Neural progenitor cell (in vitro differentiated cells): ENCODE data around the gene MAD2L1BP. TPM values are rescaled to one million over a fixed set of nuclear protein-coding genes. Genes with fewer than 3 reads are reported as not detected.

Experiments used
- DNase-seq: peaks from one replicate; pipeline ENCODE4 v3.0.0-alpha.2; 2016; ENCODE audit warnings: low spot score
- H2AFZ ChIP-seq: fragments of 200-600 bp; sonication (generic); replicated peaks from 2 replicates; pipeline ENCODE4 v1.6.1; 2016; ENCODE audit warnings: antibody characterized with exemption
- H3F3A ChIP-seq: fragments of 200-600 bp; sonication (generic); 2 replicates; pipeline ENCODE4 v1.6.1; 2016; ENCODE audit warnings: antibody characterized with exemption, low read depth
- H3K27ac ChIP-seq: fragments of 200-600 bp; sonication (generic); 2 replicates; pipeline ENCODE4 v1.5.1; 2016; ENCODE audit warnings: mild to moderate bottlenecking
- H3K27me3 ChIP-seq: fragments of 200-600 bp; sonication (generic); 2 replicates; pipeline ENCODE4 v1.6.1; 2016; ENCODE audit warnings: mild to moderate bottlenecking, moderate library complexity
- H3K36me3 ChIP-seq: fragments of 200-600 bp; sonication (generic); 2 replicates; pipeline ENCODE4 v1.5.1; 2016
- H3K4me1 ChIP-seq: fragments of 200-600 bp; sonication (generic); 2 replicates; pipeline ENCODE4 v1.6.1; 2016; ENCODE audit warnings: mixed run types
- H3K4me2 ChIP-seq: fragments of 200-600 bp; sonication (generic); 2 replicates; pipeline ENCODE4 v1.6.1; 2016
- H3K4me3 ChIP-seq: fragments of 200-600 bp; sonication (generic); 2 replicates; pipeline ENCODE4 v1.5.1; 2016
- H3K79me2 ChIP-seq: fragments of 200-600 bp; sonication (generic); 2 replicates; pipeline ENCODE4 v1.6.1; 2016; ENCODE audit warnings: low read depth
- H3K9ac ChIP-seq: fragments of 200-600 bp; sonication (generic); 2 replicates; pipeline ENCODE4 v1.6.1; 2016
- H3K9me3 ChIP-seq: fragments of 200-600 bp; sonication (generic); 2 replicates; pipeline ENCODE4 v1.5.1; 2016; ENCODE audit warnings: low read depth
- H4K20me1 ChIP-seq: fragments of 200-600 bp; sonication (generic); 2 replicates; pipeline ENCODE4 v1.6.1; 2016; ENCODE audit warnings: low read depth
- H3K27ac Mint-ChIP-seq: 3 replicates; pipeline ENCODE4 v1.8.0; 2021; ENCODE audit warnings: mixed read lengths
- H3K27me3 Mint-ChIP-seq: 2 replicates; pipeline ENCODE4 v1.8.0; 2022; ENCODE audit warnings: low read depth, mild to moderate bottlenecking, inconsistent platforms, moderate library complexity, mixed read lengths; ENCODE audit not compliant: insufficient read depth
- H3K36me3 Mint-ChIP-seq: 3 replicates; pipeline ENCODE4 v1.8.0; 2021; ENCODE audit warnings: mixed read lengths
- H3K4me1 Mint-ChIP-seq: 3 replicates; pipeline ENCODE4 v1.8.0; 2021; ENCODE audit warnings: mixed read lengths
- H3K4me3 Mint-ChIP-seq: 3 replicates; pipeline ENCODE4 v1.8.0; 2021; ENCODE audit warnings: mild to moderate bottlenecking, moderate library complexity, mixed read lengths
- H3K9me3 Mint-ChIP-seq: 3 replicates; pipeline ENCODE4 v1.8.0; 2020; ENCODE audit warnings: mixed read lengths
- CTCF ChIP-seq: fragments of 200-600 bp; sonication (generic); IDR thresholded peaks from 2 replicates; pipeline ENCODE4 v1.5.1; 2017; ENCODE audit warnings: antibody characterized with exemption, mild to moderate bottlenecking
- EZH2 ChIP-seq: fragments of 200-600 bp; sonication (generic); IDR thresholded peaks from 2 replicates; pipeline ENCODE4 v1.6.1; 2017; ENCODE audit warnings: antibody characterized with exemption, mild to moderate bottlenecking, moderate library complexity
- EZH2phosphoT487 ChIP-seq: fragments of 200-600 bp; sonication (generic); IDR thresholded peaks from 2 replicates; pipeline ENCODE4 v1.6.1; 2017; ENCODE audit warnings: antibody characterized with exemption
- total RNA-seq: library from RNA; depleted of rRNA; stranded (reverse); fragments of >200 nt; gene quantifications from 2 replicates; pipeline ENCODE4 v1.2.3, GENCODE V29; 2015; ENCODE audit warnings: low replicate concordance

The MAD2L1BP gene
- total RNA-seq, 1 donor from 2014 or later, result 52.0 TPM

GRCh38 chr6:43634702-43635303, 837 bp upstream of the MAD2L1BP start:
- peak overlapping the region; percentile 100 for H3K4me3 Mint-ChIP-seq
- H2AFZ ChIP-seq, result no peak overlapping the region
- no peaks in the 10 kb centered on the region for H3K27me3 ChIP-seq
- H4K20me1 ChIP-seq, result peaks cover 19% of the 10 kb centered on the region
- H3K4me3 ChIP-seq, result no peak overlapping the region
- peaks cover 42% of the 10 kb centered on the region for H3K79me2 ChIP-seq
- H3F3A ChIP-seq, result peaks cover 33% of the 10 kb centered on the region
- H3K9me3 ChIP-seq, result no peaks in the 10 kb centered on the region
- no peak overlapping the region for H3K4me2 ChIP-seq
- peak overlapping the region; percentile 99 for H3K27ac Mint-ChIP-seq
- no peak overlapping the region for H3K27ac ChIP-seq
- no peaks in the 10 kb centered on the region for H3K9me3 Mint-ChIP-seq
- H3K4me1 ChIP-seq, result peaks cover 21% of the 10 kb centered on the region
- no peak for DNase-seq
- H3K27me3 Mint-ChIP-seq, result peaks cover 13% of the 10 kb centered on the region
- H3K36me3 ChIP-seq, result peaks cover 4% of the 10 kb centered on the region
- peaks cover 7% of the 10 kb centered on the region for H3K36me3 Mint-ChIP-seq
- H3K9ac ChIP-seq, result no peak overlapping the region
- peaks cover 37% of the 10 kb centered on the region for H3K4me1 Mint-ChIP-seq
- no peak for TF ChIP-seq CTCF
- TF ChIP-seq EZH2phosphoT487, result no peak
- TF ChIP-seq EZH2, result no peak

DNA sequence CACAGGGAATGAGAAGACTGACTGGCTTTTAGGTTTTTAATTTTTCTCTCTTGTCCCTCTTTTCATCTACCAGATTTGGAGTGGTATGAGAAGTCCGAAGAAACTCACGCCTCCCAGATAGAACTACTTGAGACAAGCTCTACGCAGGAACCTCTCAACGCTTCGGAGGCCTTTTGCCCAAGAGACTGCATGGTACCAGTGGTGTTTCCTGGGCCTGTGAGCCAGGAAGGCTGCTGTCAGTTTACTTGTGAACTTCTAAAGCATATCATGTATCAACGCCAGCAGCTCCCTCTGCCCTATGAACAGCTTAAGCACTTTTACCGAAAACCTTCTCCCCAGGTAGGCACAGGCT, 644 bp downstream of the MAD2L1BP start:
- Mint-ChIP-seq H3K27me3 (peaks cover 13% of the 10 kb centered on the region), H3K36me3 (peaks cover 15% of the 10 kb centered on the region), H3K4me3 (peak overlapping the region; percentile 100), H3K27ac (peak overlapping the region; percentile 99), H3K4me1 (peaks cover 33% of the 10 kb centered on the region), H3K9me3 (no peaks in the 10 kb centered on the region)
- peaks cover 30% of the 10 kb centered on the region for H4K20me1 ChIP-seq
- H3K4me1 ChIP-seq, result peaks cover 25% of the 10 kb centered on the region
- no peak for DNase-seq
- H3K4me2 ChIP-seq, result peak overlapping the region; percentile 90
- H3K36me3 ChIP-seq, result peaks cover 12% of the 10 kb centered on the region
- H3K27ac ChIP-seq, result no peak overlapping the region
- no peaks in the 10 kb centered on the region for H3K27me3 ChIP-seq
- H3K4me3 ChIP-seq, result peak overlapping the region; percentile 79
- peaks cover 57% of the 10 kb centered on the region for H3K79me2 ChIP-seq
- no peaks in the 10 kb centered on the region for H3K9me3 ChIP-seq
- H3K9ac ChIP-seq, result peak overlapping the region; percentile 73
- H2AFZ ChIP-seq, result no peak overlapping the region
- TF ChIP-seq EZH2 (no peak), CTCF (no peak), EZH2phosphoT487 (no peak)
- peaks cover 28% of the 10 kb centered on the region for H3F3A ChIP-seq

DNA sequence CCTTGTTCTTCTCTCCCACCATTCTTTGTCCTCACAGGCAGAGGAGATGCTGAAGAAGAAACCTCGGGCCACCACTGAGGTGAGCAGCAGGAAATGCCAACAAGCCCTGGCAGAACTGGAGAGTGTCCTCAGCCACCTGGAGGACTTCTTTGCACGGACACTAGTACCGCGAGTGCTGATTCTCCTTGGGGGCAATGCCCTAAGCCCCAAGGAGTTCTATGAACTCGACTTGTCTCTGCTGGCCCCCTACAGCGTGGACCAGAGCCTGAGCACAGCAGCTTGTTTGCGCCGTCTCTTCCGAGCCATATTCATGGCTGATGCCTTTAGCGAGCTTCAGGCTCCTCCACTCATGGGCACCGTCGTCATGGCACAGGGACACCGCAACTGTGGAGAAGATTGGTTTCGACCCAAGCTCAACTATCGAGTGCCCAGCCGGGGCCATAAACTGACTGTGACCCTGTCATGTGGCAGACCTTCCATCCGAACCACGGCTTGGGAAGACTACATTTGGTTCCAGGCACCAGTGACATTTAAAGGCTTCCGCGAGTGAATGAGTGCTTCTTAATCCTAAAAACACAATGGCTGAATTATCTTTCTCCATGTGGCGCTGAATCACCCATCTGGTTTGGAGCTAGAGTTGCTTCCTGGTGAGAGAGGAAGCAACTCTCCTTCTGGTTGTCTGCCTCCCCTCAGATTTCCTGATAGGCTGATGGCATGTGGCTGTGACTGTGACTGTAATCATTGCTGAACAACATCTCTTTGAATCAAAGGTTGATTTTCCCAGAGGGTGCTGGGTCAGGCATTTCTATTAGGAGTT, 4.6 kb downstream of the MAD2L1BP start:
- peaks cover 40% of the 10 kb centered on the region for H3F3A ChIP-seq
- H3K4me1 ChIP-seq, result peaks cover 28% of the 10 kb centered on the region
- Mint-ChIP-seq H3K27ac (no peak overlapping the region), H3K36me3 (peaks cover 26% of the 10 kb centered on the region), H3K4me3 (no peak overlapping the region), H3K27me3 (peaks cover 8% of the 10 kb centered on the region), H3K4me1 (peaks cover 37% of the 10 kb centered on the region), H3K9me3 (no peaks in the 10 kb centered on the region)
- no peaks in the 10 kb centered on the region for H3K9me3 ChIP-seq
- no peak overlapping the region for H3K9ac ChIP-seq
- H4K20me1 ChIP-seq, result peaks cover 33% of the 10 kb centered on the region
- no peaks in the 10 kb centered on the region for H3K27me3 ChIP-seq
- TF ChIP-seq CTCF (no peak), EZH2phosphoT487 (no peak), EZH2 (no peak)
- H2AFZ ChIP-seq, result no peak overlapping the region
- H3K36me3 ChIP-seq, result peaks cover 14% of the 10 kb centered on the region
- peaks cover 62% of the 10 kb centered on the region for H3K79me2 ChIP-seq
- DNase-seq, result no peak
- no peak overlapping the region for H3K27ac ChIP-seq
- no peak overlapping the region for H3K4me3 ChIP-seq
- peak overlapping the region; percentile 16 for H3K4me2 ChIP-seq
